SW 1271 (cell line): ENCODE results near the gene KCNE3.
A peak's percentile ranks its signal among the peaks of the same experiment; 100 is the strongest.
"Not testable (repeated sequence)": the region's sequence is repeated elsewhere in the genome, so short reads cannot be mapped to it uniquely, and the experiment has no call there.

Experiments used
- DNase-seq, 2 experiments: peaks; one replicate each; lab custom pipeline; 2025; lab: John Stamatoyannopoulos, UW

Gene KCNE3

GRCh38 chr11:74443071-74443864 lies 24.1 kb downstream of the KCNE3 start:
- no peak for DNase-seq

GRCh38 chr11:74442636-74443035 lies 24.7 kb downstream of the KCNE3 start:
- DNase-seq: no peak

- no peak for DNase-seq
Observed at GRCh38 chr11:74438681-74439080, 28.7 kb downstream of the KCNE3 start.

- DNase-seq: no peak
Observed at GRCh38 chr11:74437441-74438042, 29.8 kb downstream of the KCNE3 start.

- DNase-seq: no peak
Observed at GRCh38 chr11:74434528-74434927, 32.8 kb downstream of the KCNE3 start.

- DNase-seq: no peak
Observed at GRCh38 chr11:74429205-74429604, 38.1 kb downstream of the KCNE3 start.

GRCh38 chr11:74427384-74427886 lies 39.9 kb downstream of the KCNE3 start:
- no peak for DNase-seq

- DNase-seq: no peak
Observed at GRCh38 chr11:74425100-74425499, 42.2 kb downstream of the KCNE3 start.

- peak in 1 of 2 experiments; percentile 45 for DNase-seq
Observed at GRCh38 chr11:74418509-74418895, 48.8 kb downstream of the KCNE3 start.

- DNase-seq: no peak
Observed at GRCh38 chr11:74417860-74418508, 49.4 kb downstream of the KCNE3 start.

- no peak for DNase-seq
Observed at GRCh38 chr11:74417379-74417804, 50.0 kb downstream of the KCNE3 start.

GRCh38 chr11:74416974-74417373 lies 50.4 kb downstream of the KCNE3 start:
- DNase-seq: not testable (repeated sequence)

- no peak for DNase-seq
Observed at GRCh38 chr11:74412733-74413359, 54.5 kb downstream of the KCNE3 start.

GRCh38 chr11:74412321-74412720 lies 55.0 kb downstream of the KCNE3 start:
- no peak for DNase-seq

GRCh38 chr11:74409633-74410032 lies 57.7 kb downstream of the KCNE3 start:
- DNase-seq: no peak
